GM12801 (cell line): ENCODE measurements around the gene GLE1.

Experiments
- TF ChIP-seq, protein P1 (sequence below): IDR thresholded peaks from one replicate; pipeline ENCODE4 v1.5.1; 2011; ENCODE audit warnings: control low read depth; ENCODE audit not compliant: insufficient read length; ENCODE audit errors: extremely low read depth

GLE1 gene

DNA sequence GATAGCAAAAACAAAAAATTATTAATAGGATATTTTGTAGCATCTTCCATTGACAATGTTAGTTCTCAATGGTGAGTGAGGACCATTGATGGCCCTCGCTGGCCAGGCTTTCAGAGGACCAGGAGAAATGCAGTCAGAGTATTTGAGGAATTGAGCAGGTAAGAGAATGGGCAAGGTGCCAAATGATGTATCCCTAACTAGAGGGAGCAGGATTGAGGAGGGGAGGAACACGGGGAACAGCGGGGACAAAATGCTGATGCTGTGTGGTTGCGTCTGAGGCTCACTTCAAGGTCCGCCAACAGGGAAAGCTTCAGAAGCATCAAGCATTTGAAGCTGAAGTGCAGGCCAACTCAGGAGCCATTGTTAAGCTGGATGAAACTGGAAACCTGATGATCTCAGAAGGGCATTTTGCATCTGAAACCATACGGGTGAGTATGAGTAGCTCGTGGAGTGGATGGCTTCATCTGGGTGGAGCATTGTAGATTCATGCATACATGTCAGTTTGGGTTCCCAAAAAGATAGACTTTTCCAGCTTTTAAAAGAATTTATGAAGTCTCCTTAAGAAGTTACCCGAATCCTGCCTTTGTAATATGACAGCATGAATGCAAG is 64.1 kb downstream of the GLE1 start:
- TF ChIP-seq, protein P1, sequence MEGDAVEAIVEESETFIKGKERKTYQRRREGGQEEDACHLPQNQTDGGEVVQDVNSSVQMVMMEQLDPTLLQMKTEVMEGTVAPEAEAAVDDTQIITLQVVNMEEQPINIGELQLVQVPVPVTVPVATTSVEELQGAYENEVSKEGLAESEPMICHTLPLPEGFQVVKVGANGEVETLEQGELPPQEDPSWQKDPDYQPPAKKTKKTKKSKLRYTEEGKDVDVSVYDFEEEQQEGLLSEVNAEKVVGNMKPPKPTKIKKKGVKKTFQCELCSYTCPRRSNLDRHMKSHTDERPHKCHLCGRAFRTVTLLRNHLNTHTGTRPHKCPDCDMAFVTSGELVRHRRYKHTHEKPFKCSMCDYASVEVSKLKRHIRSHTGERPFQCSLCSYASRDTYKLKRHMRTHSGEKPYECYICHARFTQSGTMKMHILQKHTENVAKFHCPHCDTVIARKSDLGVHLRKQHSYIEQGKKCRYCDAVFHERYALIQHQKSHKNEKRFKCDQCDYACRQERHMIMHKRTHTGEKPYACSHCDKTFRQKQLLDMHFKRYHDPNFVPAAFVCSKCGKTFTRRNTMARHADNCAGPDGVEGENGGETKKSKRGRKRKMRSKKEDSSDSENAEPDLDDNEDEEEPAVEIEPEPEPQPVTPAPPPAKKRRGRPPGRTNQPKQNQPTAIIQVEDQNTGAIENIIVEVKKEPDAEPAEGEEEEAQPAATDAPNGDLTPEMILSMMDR = no peak

DNA sequence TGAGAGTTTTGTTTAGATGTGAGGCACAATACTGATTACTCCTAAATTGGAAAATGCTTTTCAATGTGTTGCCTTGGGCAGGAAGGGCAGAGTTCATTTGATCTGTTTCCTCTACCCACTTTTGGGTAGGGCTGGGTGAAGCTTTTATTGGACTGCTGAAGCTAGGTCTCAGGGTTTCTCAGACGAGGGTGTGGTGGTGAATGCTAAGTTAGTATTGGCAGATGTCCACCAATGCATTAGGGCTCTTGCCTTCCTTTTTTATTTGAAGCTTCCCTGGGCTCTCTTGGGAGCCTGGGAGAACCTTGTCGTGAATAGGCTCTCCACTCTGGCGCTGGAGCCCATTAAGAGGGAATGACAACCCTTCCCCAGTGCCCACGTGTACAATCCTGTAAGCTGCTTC is 71.0 kb downstream of the GLE1 start:
- TF ChIP-seq, protein P1 = no peak

DNA sequence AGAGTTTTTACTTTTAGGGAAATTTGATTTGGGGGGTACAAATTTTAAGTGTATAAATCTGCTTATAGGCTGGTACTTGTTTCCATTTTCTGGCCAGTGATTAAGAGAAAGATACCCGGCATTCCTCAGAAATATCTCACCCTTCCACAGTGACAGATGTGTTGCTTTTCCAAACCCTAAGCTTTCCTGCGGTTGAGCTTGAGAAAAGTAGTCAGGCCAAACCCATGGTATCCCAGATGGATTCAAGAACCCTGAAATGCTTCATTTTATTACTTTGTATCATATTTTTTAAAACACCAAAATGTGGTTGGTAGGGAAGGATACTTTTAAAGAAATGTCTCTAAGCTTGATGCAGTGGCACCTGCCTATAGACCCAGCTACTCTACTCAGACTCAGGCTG is 71.4 kb downstream of the GLE1 start:
- TF ChIP-seq, protein P1 = no peak

DNA sequence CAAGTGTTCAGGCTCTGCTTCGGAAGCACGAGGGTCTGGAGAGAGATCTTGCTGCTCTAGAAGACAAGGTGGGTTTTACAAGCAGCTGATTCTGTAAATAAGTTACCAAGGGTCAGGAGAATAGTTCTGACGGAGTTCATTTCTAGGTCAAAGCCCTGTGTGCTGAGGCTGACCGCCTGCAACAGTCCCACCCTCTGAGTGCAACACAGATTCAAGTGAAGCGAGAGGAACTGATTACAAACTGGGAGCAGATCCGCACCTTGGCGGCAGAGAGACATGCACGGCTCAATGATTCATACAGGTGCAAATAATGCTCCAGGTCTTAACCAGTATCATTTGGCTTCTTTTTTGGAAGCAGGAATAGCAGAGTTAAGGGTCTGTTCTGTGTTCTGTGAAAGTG is 72.7 kb downstream of the GLE1 start:
- TF ChIP-seq, protein P1 = no peak

DNA sequence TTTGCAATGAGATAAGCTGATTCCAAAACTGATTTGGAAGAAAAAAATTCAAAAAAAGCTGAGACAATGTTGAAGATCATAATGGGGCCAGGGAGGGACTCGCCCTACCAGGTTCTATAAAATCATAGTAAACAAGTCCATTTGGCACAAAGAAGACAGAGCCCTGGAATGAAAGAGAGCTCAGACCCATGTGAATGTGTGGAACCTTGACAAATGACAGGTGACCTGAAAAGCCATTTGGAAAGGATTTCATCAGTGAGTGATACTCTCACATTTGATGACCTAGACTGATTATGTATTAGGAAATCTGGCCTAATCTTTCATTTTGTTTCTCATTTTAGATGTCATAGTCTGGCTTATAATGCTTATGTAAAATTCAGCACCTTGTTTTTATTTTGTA is 74.7 kb downstream of the GLE1 start:
- TF ChIP-seq, protein P1 = no peak

DNA sequence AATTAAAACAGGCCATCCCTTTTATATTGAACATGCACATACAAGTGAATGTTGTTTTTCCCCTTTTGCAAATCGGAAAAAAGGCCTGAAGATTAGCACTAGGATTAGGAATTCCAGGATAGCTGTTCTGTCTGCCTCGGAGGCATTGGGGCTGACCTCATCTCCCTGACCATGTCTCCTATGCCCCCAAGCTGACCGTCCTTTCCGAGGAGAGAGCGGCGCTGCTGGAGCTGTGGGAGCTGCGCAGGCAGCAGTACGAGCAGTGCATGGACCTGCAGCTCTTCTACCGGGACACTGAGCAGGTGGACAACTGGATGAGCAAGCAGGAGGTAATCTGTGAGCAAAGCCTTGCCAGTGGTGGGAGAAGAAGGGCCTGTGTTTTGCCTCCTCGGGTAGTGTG is 76.2 kb downstream of the GLE1 start:
- TF ChIP-seq, protein P1 = no peak

DNA sequence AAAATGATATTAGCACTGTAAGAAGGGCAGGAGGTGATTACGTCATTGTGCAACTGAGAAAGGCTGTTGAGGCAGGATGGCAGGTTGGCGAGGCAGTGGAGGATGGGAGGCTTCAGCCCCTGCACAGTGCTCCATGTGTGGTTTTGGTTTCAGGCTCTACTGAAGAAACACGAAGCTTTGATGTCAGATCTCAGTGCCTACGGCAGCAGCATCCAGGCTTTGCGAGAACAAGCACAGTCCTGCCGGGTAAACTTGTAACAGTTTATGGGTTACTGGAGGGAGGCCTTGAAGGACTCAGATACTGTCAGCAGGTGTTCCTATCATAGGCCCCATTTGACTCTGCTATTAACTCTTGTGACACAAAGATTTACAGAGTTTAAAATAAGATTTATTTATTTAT is 82.9 kb downstream of the GLE1 start:
- TF ChIP-seq, protein P1 = no peak
